GM23338 (cell line): ENCODE data around the gene DDRGK1. TPM values are rescaled to one million over a fixed set of nuclear protein-coding genes. Genes with fewer than 3 reads are reported as not detected.
A peak's percentile ranks its signal among the peaks of the same experiment; 100 is the strongest.

ENCODE experiments used
- ATAC-seq: fragments of 200-7000 bp; cut with Tn5 transposase; 3 replicates; pipeline ENCODE4 v1.9.1; 2020
- DNase-seq: peaks from one replicate; pipeline ENCODE4 v3.0.0-alpha.2; 2015; ENCODE audit warnings: low spot score
- H2AFZ ChIP-seq: fragments of 200-600 bp; sonication (generic); 2 replicates; pipeline ENCODE4 v1.8.0; 2016; ENCODE audit warnings: antibody characterized with exemption, mild to moderate bottlenecking, moderate library complexity
- H3F3A ChIP-seq: fragments of 200-600 bp; sonication (generic); replicated peaks from 2 replicates; pipeline ENCODE4 v1.8.0; 2017; ENCODE audit warnings: antibody characterized with exemption, mixed run types, low read depth
- H3K27ac ChIP-seq: fragments of 200-600 bp; sonication (generic); 2 replicates; pipeline ENCODE4 v1.6.1; 2016; ENCODE audit warnings: low read depth
- H3K27me3 ChIP-seq: fragments of 200-600 bp; sonication (generic); 2 replicates; pipeline ENCODE4 v1.8.0; 2016; ENCODE audit warnings: mild to moderate bottlenecking, mixed run types, moderate library complexity; ENCODE audit not compliant: insufficient read depth
- H3K36me3 ChIP-seq: fragments of 200-600 bp; sonication (generic); 2 replicates; pipeline ENCODE4 v1.8.0; 2016; ENCODE audit warnings: mild to moderate bottlenecking; ENCODE audit not compliant: insufficient read depth
- H3K4me1 ChIP-seq: fragments of 200-600 bp; sonication (generic); 2 replicates; pipeline ENCODE4 v1.8.0; 2016; ENCODE audit warnings: mild to moderate bottlenecking, moderate library complexity; ENCODE audit not compliant: insufficient read depth
- H3K4me2 ChIP-seq: fragments of 200-600 bp; sonication (generic); 2 replicates; pipeline ENCODE4 v1.7.1; 2017; ENCODE audit warnings: mixed run types
- H3K4me3 ChIP-seq: fragments of 200-600 bp; sonication (generic); 2 replicates; pipeline ENCODE4 v1.6.1; 2016; ENCODE audit warnings: mixed run types
- H3K79me2 ChIP-seq: fragments of 200-600 bp; sonication (generic); replicated peaks from 2 replicates; pipeline ENCODE4 v1.8.0; 2017; ENCODE audit warnings: mild to moderate bottlenecking; ENCODE audit not compliant: insufficient read depth
- H3K9me2 ChIP-seq: fragments of 200-600 bp; sonication (generic); 2 replicates; pipeline ENCODE4 v1.8.0; 2017; ENCODE audit not compliant: insufficient read depth
- H4K20me1 ChIP-seq: fragments of 200-600 bp; sonication (generic); replicated peaks from 2 replicates; pipeline ENCODE4 v1.8.0; 2017; ENCODE audit warnings: mild to moderate bottlenecking; ENCODE audit not compliant: insufficient read depth
- H3K27ac Mint-ChIP-seq: 2 replicates; pipeline ENCODE4 v1.8.0; 2020; ENCODE audit warnings: inconsistent platforms, mild to moderate bottlenecking, moderate library complexity, mixed read lengths
- H3K27me3 Mint-ChIP-seq: 3 replicates; pipeline ENCODE4 v1.8.0; 2022; ENCODE audit warnings: low read depth, mild to moderate bottlenecking, moderate library complexity, mixed read lengths, inconsistent platforms; ENCODE audit not compliant: insufficient read depth, poor library complexity
- H3K36me3 Mint-ChIP-seq: 3 replicates; pipeline ENCODE4 v1.8.0; 2021; ENCODE audit warnings: low read depth, mild to moderate bottlenecking, inconsistent platforms, moderate library complexity, mixed read lengths
- H3K4me1 Mint-ChIP-seq: 3 replicates; pipeline ENCODE4 v1.8.0; 2020; ENCODE audit warnings: mild to moderate bottlenecking, inconsistent platforms, mixed read lengths
- H3K4me3 Mint-ChIP-seq: 3 replicates; pipeline ENCODE4 v1.8.0; 2021; ENCODE audit warnings: moderate library complexity, mild to moderate bottlenecking, inconsistent platforms, mixed read lengths
- H3K9me3 Mint-ChIP-seq: 3 replicates; pipeline ENCODE4 v1.8.0; 2020; ENCODE audit warnings: moderate library complexity, mild to moderate bottlenecking, inconsistent platforms, mixed read lengths
- CREB1 ChIP-seq: fragments of 250-450 bp; sonication (Bioruptor Pico); IDR thresholded peaks from 2 replicates; pipeline ENCODE4 v1.5.0; 2020; ENCODE audit warnings: low read depth, mild to moderate bottlenecking, moderate library complexity
- EZH2 ChIP-seq: fragments of 200-600 bp; sonication (generic); IDR thresholded peaks from one replicate; pipeline ENCODE4 v1.8.0; 2017; ENCODE audit warnings: antibody characterized with exemption, mild to moderate bottlenecking, low read depth; ENCODE audit not compliant: unreplicated experiment
- EZH2phosphoT487 ChIP-seq: fragments of 200-600 bp; sonication (generic); IDR thresholded peaks from one replicate; pipeline ENCODE4 v1.8.1; 2018; ENCODE audit warnings: antibody characterized with exemption; ENCODE audit not compliant: unreplicated experiment
- JUNB ChIP-seq: IDR thresholded peaks from one replicate; pipeline ENCODE4 v1.6.1; 2016; ENCODE audit warnings: antibody characterized with exemption; ENCODE audit not compliant: unreplicated experiment
- NANOG ChIP-seq: IDR thresholded peaks from 2 replicates; pipeline ENCODE4 v1.6.1; 2016; ENCODE audit warnings: antibody characterized with exemption, borderline replicate concordance
- POLR2AphosphoS5 ChIP-seq: IDR thresholded peaks from 2 replicates; pipeline ENCODE4 v1.6.1; 2016; ENCODE audit warnings: antibody characterized with exemption, low read depth
- ZNF114 ChIP-seq: fragments of 250-450 bp; sonication (Bioruptor Pico); IDR thresholded peaks from 2 replicates; pipeline ENCODE4 v1.5.0; 2020; ENCODE audit warnings: mild to moderate bottlenecking, moderate library complexity
- ZNF331 ChIP-seq: fragments of 250-450 bp; sonication (Bioruptor Pico); IDR thresholded peaks from 2 replicates; pipeline ENCODE4 v1.5.0; 2020; ENCODE audit warnings: low read depth, mild to moderate bottlenecking, moderate library complexity
- polyA plus RNA-seq: library from polyadenylated mRNA; unstranded; fragments of >200 nt; fragmentation: Nextera tagmentation; extraction: Ambion mirVana; gene quantifications from 2 replicates; pipeline ENCODE4 v1.2.1, GENCODE V29; 2016
- total RNA-seq: library from RNA; depleted of rRNA; stranded (reverse); fragments of >200 nt; shearing (Covaris generic); gene quantifications from 2 replicates; pipeline ENCODE4 v1.2.3, GENCODE V29; 2014
- TF ChIP-seq, protein P1 (sequence below): fragments of 250-450 bp; sonication (Bioruptor Pico); IDR thresholded peaks from 2 replicates; pipeline ENCODE4 v1.5.0; 2020; ENCODE audit warnings: mild to moderate bottlenecking, moderate library complexity
- TF ChIP-seq, protein P2 (sequence below), 2 experiments: fragments of 200-600 bp in 1 of 2; sonication (generic) in 1 of 2; conservative IDR thresholded peaks; 2 replicates each; pipeline versions ENCODE4 v1.5.1 to v1.6.1; 2016 to 2017; ENCODE audit warnings: antibody characterized with exemption in 2 of 2, low read depth in 2 of 2, mild to moderate bottlenecking in 2 of 2, moderate library complexity in 1 of 2
- TF ChIP-seq, protein P3 (sequence below): IDR thresholded peaks from one replicate; pipeline ENCODE4 v1.6.1; 2018; ENCODE audit warnings: antibody characterized with exemption; ENCODE audit not compliant: unreplicated experiment

DDRGK1 gene
- total and polyA plus RNA-seq, 2 experiments from 2014 or later, result 44.0 to 45.5 TPM

DNA sequence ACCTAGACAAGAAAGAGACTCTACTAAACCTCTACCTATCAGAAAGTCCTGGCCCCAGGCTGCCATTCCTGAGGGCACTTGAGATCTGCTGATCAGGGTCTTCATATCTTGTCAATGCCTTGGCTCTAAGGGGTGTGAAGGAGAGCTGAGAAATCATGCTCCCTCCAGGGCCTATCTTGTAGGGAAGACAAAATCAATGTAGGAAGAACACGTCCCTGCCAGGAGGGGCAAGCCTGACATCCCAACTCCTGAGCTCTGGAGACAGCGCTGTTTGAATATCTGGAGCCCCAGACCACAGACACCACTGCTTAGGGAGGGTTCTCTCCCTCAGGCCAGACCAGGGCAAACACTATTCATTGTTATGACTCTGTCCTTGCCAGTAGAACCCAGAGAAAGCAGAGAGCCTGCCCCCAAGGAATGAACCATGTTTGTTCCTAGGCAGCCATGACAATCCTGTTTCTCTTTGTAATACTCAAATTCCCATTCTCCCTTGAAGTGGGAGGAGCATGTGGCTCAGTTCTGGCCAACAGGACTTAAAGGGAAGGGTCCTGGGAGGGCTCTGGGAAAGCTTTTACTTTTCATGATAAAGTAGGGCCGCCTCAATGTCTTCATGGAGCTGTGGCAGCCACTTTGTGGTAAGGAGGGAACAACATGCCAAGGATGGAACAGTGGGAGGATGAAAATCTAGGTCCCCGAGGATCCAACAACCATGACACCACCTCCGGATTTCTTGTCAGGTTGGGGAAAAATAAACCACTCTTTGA, 43.0 kb downstream of the DDRGK1 start:
- TF ChIP-seq, protein P1, sequence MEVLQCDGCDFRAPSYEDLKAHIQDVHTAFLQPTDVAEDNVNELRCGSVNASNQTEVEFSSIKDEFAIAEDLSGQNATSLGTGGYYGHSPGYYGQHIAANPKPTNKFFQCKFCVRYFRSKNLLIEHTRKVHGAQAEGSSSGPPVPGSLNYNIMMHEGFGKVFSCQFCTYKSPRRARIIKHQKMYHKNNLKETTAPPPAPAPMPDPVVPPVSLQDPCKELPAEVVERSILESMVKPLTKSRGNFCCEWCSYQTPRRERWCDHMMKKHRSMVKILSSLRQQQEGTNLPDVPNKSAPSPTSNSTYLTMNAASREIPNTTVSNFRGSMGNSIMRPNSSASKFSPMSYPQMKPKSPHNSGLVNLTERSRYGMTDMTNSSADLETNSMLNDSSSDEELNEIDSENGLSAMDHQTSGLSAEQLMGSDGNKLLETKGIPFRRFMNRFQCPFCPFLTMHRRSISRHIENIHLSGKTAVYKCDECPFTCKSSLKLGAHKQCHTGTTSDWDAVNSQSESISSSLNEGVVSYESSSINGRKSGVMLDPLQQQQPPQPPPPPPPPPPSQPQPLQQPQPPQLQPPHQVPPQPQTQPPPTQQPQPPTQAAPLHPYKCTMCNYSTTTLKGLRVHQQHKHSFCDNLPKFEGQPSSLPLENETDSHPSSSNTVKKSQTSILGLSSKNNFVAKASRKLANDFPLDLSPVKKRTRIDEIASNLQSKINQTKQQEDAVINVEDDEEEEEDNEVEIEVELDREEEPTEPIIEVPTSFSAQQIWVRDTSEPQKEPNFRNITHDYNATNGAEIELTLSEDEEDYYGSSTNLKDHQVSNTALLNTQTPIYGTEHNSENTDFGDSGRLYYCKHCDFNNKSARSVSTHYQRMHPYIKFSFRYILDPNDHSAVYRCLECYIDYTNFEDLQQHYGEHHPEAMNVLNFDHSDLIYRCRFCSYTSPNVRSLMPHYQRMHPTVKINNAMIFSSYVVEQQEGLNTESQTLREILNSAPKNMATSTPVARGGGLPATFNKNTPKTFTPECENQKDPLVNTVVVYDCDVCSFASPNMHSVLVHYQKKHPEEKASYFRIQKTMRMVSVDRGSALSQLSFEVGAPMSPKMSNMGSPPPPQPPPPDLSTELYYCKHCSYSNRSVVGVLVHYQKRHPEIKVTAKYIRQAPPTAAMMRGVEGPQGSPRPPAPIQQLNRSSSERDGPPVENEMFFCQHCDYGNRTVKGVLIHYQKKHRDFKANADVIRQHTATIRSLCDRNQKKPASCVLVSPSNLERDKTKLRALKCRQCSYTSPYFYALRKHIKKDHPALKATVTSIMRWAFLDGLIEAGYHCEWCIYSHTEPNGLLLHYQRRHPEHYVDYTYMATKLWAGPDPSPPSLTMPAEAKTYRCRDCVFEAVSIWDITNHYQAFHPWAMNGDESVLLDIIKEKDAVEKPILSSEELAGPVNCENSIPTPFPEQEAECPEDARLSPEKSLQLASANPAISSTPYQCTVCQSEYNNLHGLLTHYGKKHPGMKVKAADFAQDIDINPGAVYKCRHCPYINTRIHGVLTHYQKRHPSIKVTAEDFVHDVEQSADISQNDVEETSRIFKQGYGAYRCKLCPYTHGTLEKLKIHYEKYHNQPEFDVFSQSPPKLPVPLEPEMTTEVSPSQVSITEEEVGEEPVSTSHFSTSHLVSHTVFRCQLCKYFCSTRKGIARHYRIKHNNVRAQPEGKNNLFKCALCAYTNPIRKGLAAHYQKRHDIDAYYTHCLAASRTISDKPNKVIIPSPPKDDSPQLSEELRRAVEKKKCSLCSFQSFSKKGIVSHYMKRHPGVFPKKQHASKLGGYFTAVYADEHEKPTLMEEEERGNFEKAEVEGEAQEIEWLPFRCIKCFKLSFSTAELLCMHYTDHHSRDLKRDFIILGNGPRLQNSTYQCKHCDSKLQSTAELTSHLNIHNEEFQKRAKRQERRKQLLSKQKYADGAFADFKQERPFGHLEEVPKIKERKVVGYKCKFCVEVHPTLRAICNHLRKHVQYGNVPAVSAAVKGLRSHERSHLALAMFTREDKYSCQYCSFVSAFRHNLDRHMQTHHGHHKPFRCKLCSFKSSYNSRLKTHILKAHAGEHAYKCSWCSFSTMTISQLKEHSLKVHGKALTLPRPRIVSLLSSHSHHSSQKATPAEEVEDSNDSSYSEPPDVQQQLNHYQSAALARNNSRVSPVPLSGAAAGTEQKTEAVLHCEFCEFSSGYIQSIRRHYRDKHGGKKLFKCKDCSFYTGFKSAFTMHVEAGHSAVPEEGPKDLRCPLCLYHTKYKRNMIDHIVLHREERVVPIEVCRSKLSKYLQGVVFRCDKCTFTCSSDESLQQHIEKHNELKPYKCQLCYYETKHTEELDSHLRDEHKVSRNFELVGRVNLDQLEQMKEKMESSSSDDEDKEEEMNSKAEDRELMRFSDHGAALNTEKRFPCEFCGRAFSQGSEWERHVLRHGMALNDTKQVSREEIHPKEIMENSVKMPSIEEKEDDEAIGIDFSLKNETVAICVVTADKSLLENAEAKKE, result no peak
- TF ChIP-seq EZH2, result no peak
- TF ChIP-seq, protein P2, sequence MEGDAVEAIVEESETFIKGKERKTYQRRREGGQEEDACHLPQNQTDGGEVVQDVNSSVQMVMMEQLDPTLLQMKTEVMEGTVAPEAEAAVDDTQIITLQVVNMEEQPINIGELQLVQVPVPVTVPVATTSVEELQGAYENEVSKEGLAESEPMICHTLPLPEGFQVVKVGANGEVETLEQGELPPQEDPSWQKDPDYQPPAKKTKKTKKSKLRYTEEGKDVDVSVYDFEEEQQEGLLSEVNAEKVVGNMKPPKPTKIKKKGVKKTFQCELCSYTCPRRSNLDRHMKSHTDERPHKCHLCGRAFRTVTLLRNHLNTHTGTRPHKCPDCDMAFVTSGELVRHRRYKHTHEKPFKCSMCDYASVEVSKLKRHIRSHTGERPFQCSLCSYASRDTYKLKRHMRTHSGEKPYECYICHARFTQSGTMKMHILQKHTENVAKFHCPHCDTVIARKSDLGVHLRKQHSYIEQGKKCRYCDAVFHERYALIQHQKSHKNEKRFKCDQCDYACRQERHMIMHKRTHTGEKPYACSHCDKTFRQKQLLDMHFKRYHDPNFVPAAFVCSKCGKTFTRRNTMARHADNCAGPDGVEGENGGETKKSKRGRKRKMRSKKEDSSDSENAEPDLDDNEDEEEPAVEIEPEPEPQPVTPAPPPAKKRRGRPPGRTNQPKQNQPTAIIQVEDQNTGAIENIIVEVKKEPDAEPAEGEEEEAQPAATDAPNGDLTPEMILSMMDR (conservative IDR thresholded peaks at IDR 0.05; ENCODE audit: low read depth in 2 of 2), result no peak
- no peak for TF ChIP-seq EZH2phosphoT487
- TF ChIP-seq NANOG, result no peak
- no peak for TF ChIP-seq ZNF331 (CRISPR knock-in tag)
- TF ChIP-seq, protein P3, sequence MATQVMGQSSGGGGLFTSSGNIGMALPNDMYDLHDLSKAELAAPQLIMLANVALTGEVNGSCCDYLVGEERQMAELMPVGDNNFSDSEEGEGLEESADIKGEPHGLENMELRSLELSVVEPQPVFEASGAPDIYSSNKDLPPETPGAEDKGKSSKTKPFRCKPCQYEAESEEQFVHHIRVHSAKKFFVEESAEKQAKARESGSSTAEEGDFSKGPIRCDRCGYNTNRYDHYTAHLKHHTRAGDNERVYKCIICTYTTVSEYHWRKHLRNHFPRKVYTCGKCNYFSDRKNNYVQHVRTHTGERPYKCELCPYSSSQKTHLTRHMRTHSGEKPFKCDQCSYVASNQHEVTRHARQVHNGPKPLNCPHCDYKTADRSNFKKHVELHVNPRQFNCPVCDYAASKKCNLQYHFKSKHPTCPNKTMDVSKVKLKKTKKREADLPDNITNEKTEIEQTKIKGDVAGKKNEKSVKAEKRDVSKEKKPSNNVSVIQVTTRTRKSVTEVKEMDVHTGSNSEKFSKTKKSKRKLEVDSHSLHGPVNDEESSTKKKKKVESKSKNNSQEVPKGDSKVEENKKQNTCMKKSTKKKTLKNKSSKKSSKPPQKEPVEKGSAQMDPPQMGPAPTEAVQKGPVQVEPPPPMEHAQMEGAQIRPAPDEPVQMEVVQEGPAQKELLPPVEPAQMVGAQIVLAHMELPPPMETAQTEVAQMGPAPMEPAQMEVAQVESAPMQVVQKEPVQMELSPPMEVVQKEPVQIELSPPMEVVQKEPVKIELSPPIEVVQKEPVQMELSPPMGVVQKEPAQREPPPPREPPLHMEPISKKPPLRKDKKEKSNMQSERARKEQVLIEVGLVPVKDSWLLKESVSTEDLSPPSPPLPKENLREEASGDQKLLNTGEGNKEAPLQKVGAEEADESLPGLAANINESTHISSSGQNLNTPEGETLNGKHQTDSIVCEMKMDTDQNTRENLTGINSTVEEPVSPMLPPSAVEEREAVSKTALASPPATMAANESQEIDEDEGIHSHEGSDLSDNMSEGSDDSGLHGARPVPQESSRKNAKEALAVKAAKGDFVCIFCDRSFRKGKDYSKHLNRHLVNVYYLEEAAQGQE, result no peak
- no peak for TF ChIP-seq CREB1 (CRISPR knock-in tag)
- no peak for TF ChIP-seq POLR2AphosphoS5
- no peak for TF ChIP-seq ZNF114 (CRISPR knock-in tag)
- no peak for TF ChIP-seq JUNB
- H3K27ac ChIP-seq, result peak overlapping the region; percentile 50; the same call in 1 of the 2 replicates
- H3K4me3 ChIP-seq, result no peak overlapping the region
- ATAC-seq (no peak; the same call in 2 of the 3 replicates), DNase-seq (peak; percentile 66)
- H3K27ac Mint-ChIP-seq, result peak overlapping the region; percentile 31; the same call in 1 of the 2 replicates
- peaks cover 31% of the 10 kb centered on the region for H3K79me2 ChIP-seq
- H3K4me3 Mint-ChIP-seq, result peak overlapping the region; percentile 33; the same call in 2 of the 3 replicates
- peaks cover 3% of the 10 kb centered on the region; the same call in 2 of the 3 replicates for H3K9me3 Mint-ChIP-seq
- peaks cover 8% of the 10 kb centered on the region; the same call in 1 of the 2 replicates for H3K4me1 ChIP-seq
- H3K36me3 Mint-ChIP-seq, result peaks cover 5% of the 10 kb centered on the region
- H3K36me3 ChIP-seq, result no peaks in the 10 kb centered on the region
- H3K27me3 ChIP-seq, result no peaks in the 10 kb centered on the region
- H3K9me2 ChIP-seq, result no peaks in the 10 kb centered on the region
- H3K27me3 Mint-ChIP-seq, result peaks cover 25% of the 10 kb centered on the region
- H3K4me2 ChIP-seq, result no peak overlapping the region
- H3K4me1 Mint-ChIP-seq, result peaks cover 24% of the 10 kb centered on the region
- no peak overlapping the region for H2AFZ ChIP-seq
- peaks cover 27% of the 10 kb centered on the region for H4K20me1 ChIP-seq
- peaks cover 7% of the 10 kb centered on the region; the same call in 1 of the 2 replicates for H3F3A ChIP-seq
